RPMI8226 (cell line): ENCODE data around the gene STK40.

ENCODE experiments used
- DNase-seq: peaks from one replicate; pipeline ENCODE4 v3.0.0-alpha.2; 2015

STK40 gene

DNA sequence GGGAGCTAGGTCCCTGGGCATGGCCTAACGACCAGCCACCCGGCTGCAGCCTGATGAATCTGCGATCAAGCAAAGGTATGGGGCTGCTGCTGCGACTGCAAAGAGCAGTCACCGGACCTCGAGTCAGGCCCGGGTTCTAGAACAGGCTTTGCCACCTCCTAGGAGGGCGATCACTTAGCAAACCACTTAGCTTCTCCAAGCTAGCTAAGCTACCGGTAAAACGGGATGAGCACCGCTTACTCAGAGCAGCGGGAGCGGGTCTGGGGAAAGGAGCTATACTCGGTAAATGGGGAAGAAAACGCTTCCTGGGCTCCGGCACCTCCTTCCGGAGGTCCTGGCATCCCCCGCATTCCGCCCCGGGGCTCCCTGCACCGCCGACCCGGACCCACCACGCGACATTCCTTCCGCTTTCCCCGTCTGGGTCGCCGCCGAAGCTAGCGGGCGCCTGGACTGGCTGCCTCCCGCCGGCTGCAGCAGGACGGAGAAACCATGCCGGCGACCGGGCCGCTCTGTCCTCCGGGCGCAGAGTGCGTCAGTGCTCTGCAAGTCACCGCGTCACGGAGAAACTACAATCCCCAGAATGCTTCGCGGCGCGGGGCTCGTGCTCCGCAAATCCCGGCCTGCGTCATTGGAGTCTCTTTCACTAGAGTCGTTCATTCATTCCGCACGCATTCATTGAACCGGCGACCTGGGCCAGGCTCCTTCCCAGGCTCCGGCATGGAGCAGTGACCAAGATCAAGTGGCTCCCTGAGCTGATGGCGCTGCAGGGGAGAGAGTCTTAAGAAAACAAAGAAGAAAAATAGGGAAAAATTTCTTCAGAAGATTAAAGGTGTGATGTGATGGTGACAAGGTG is 11.9 kb upstream of the STK40 start, which contains the start of gene LSM10:
Gene LSM10, minus strand, starts transcription at position 531 of the 853 bp plus-strand sequence. CDS start 3,779 bp downstream, outside the sequence.
- peak; percentile 97 for DNase-seq

DNA sequence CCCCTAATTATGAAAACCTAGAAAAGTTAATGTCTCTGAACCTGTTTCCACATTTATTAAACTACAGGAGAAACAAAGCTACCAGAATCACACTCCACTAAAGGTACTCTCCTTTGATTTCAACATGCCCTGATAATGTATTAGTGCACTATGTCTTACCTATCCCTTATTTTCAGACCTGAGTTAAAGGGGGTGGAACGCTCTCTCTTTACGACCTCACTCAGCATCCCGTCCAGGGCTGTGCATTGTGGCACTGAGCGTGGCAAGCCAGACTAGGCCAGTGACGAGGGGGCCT is 11.3 kb upstream of the STK40 start:
- DNase-seq = no peak

DNA sequence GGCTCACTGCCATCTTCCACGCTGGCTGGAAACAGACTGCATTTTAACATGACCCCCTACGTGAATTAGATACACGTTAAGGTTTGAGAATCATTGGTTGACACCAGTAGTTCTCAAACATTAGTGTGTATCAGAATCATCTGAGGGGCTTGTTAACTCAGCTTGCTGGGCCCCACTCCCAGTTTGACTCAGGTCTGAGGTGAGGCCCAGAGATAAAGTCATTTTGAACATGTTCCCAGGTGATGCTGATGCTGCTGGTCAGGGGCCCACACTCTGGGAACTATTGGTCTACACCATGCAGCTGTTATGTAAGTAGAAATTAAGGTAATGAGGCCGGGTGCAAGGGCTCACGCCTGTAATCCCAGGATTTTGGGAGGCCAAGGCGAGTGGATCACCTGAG is 10.6 kb upstream of the STK40 start:
- no peak for DNase-seq

DNA sequence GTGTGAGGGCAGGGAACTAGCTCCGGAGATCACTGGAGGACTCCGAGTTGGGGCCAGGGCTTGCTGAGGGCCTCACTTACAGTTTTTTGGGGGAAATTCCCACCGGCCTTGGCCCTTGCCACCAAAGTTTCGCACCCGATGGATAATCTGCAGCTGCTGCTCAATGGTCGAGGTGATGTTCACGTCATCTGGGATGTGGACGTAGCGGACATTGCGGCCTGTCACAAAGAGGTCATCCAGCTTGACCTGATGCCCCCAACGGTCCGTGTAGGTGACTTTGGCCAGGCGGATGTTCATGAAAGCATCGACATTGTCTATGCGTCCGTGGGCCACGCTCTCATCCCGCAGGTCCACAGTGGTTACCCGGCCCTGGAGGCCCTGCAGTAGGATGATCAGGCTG is 8.0 kb upstream of the STK40 start:
- no peak for DNase-seq

DNA sequence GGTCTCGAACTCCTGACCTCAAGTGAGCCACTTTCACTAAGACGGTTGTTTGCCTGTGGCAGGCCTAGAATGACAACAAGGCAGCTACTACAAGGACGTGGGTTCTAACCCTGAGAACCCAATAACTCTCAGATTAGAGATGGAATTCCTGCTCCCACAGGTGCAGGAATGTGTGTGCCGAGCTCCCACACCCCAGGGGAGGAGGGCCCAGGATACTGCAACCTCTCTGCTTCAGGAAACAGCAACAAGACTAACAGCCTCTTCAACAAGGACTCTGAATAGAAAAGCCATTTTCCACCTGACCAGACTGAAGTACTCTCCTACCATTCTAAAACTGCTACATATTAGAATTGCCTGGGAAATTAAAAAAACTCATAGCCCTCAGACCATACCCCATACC is 7.1 kb upstream of the STK40 start:
- DNase-seq = no peak

DNA sequence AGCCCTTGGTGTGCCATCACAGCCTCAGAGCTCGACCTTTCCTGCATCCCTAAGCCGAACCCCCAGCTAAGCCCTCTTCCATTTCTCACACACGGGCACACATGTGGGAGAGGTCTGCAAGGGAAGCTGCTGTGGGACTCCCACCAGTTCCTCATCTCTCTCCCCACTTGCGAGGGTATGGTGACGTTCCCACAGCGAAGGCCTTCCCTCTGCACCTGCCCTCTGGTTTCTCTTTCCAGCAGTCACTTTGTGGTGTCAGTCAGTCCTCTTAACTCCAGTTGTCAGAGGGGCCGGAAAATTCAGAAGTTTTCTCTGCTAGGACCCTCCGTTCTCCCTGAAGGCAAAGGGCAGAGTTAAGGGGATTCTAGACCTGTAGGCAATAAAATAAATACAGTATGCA is 5.5 kb upstream of the STK40 start:
- DNase-seq = no peak

DNA sequence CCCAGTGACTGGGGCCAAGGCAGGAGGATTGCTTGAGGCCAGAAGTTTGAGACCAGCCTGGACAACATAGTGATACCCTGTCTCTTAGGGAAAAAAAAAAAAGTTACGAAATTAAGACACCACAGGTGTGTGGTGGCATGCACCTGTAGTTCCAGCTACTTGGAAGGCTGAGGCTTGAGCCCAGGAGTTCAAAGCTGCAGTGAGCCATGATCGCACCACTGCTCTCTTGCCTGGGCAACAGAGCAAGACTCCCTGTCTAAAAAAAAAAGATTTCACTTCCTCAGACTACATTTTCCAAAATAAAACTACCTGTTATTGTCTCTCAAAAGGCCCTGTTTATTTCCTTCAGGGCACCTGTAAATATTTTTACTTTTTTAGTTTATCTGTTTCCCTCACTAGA is 4.7 kb upstream of the STK40 start:
- no peak for DNase-seq

DNA sequence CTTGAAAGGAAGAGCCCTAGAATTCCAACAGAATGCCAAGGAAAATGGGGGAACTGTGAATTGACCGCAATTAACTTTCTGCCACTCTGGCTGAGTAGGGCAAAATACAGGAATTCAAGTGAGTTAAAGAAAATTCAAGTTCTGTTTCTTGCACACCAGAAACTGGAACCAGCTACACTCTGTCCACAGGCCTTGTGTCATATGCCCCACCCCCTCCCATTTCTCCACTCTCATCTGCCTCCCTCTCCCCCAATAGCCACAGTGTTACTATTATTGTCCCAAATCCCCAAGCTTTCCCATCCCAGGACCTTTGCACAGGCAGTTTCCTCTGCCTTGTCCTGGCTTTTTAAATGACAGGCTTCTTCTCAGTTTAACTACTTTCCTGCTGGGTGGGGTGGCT is 4.3 kb upstream of the STK40 start:
- DNase-seq = no peak

DNA sequence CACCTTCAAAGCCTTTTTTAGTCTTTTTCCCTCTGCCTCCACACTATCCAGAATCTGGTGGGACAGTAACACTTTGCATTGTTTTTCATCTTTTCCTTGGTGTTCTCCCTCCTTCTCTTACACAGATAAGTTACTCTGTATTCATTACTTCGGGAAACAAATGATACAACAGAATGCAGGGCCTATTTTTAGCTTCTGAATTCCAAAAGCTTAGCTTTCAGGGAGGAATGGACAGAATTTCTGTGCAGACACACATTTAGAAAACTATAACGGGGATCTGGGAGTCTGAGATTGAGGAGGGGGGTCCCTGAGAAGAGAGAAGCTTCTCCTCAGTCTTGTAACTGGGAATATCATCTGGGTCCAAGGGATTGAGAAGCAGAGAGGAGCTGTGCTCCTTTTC is 3.5 kb upstream of the STK40 start:
- DNase-seq = no peak

DNA sequence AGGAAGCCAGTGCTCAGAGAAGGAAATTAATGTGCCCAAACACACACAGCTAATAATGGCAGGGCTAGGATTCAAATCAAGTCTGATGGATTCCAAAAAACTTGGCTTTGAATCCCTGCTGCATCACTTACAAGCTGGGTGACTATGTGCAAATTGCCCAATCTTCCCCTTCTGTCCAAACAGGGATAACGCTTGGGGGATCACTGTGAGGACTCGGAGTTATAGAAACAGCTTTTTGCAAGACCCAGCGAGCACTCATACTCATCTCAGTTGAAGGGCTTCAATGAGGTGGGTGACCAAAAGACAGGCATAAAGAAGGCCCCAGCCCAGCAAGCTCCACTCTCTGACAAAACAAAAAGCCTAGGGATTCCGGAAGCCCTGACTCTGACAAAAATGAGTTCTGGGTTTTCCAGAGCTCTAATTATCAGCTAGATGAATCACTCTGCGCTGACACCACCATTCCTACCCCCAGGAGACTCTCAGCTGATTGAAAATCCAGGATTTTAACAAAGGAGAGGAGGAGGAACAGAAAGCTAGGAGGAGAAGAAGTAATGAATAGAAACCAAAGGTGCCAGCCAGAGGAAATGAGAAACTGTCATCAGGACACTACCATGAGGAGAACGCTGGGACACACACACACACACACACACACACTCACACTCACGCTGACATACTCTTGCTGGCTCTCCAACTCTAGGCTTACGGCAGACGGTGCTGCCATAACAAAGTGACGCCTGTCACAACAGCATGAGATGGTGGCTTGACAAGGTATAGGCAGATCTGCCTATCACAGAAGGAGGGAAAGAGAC is 1.6 kb upstream of the STK40 start:
- DNase-seq = peak; percentile 70

DNA sequence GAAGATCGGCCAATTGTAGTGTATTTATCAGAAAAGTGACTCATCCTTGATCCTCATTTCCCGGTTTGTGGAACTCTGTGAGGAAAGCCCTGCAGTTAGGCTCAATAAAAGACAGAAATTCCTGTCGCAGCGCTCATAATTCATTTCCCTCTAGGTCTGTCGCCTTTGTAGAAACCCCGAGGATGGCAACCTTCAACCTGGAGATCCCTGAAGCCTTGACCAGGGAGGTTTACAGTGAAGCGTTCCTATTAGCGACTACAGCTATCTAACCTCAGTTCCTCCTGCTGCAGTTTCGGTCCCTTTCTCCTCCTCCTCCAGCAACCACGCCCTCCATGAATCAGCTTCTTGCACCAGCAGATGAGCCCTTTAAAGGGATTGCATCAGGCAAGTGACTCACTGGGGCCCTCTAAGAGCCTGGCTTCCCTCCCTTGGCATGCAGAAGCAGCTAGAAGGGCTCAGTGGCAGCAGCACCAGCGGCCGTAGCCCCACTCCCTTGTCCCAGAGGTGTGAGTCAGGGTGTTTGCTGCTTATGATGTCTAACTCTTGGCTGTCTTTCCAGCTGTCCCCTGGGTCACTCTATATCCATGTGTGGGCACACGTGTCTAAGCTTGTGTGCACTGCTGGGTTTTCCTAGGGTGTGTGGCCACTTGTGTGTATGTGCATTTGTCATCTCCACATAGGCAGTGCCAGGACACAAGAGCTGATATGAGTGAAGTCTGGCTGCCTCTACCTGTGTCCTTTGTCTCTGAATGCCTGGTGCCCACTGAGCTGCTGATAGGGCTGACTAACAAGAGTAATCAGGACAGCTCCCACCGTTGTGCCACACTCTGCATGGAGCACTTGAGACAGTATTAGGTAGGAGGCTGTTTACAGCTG is 779 bp upstream of the STK40 start:
- peak; percentile 98 for DNase-seq

DNA sequence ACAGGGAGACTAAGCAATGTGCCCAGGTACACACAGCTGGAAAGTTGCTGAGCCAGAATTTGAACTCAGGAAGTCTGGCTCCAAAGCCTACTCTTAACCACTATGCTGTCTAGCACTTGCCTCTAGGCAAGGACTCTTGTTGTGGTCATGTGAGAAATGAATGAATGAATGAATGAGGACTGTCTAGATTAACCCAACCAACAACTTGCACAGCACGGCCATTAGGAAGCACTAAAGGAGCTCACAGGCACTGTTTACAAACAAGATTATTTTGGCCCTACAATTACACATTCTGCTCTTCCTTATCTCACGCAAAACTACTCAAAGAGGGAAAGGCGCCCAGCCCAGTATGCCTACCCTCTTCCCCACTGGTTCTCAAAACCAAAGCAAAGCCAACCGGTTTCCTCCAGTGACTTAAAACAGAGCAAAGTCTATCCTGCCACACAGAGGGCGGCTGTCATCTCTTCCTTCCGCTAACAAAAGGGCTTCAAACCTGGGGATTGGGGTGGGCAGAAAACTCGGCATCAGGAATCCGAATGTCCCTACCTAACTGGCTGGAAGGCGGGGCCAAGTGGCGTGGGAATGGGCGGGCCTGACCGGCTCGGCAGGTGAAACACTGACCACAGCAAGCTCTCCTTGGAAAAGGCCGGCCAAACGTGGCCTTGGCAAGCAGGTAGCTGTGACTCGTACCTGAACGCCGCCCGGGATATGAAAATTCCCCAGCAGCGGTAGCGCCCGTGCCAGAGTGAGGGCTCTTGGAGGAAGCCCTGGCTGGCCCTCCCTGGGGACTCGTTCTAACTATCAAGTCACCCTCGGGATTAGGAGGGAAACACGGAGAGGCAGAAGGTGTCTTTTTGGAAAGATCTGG is 948 bp downstream of the STK40 start:
- peak; percentile 57 for DNase-seq

DNA sequence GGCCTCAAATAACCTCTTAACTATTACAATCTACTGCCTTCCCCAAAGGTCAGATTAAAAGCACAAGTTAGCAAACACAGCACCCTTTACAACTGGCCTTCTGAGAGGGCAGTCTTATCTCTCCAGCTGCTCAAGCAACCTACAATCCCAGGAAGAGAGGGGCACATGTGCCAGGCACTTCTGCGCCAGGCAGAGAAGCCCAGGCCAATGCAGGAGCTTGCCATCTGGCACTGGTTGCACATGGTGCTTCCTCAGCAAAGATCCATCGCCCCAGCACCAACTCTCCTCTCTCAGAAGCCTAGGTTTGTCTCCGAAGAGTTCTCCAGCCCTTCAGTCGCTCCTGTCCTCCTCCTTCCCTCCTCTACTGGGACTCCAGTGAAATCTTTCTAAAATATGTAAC is 2.5 kb downstream of the STK40 start:
- DNase-seq = no peak

DNA sequence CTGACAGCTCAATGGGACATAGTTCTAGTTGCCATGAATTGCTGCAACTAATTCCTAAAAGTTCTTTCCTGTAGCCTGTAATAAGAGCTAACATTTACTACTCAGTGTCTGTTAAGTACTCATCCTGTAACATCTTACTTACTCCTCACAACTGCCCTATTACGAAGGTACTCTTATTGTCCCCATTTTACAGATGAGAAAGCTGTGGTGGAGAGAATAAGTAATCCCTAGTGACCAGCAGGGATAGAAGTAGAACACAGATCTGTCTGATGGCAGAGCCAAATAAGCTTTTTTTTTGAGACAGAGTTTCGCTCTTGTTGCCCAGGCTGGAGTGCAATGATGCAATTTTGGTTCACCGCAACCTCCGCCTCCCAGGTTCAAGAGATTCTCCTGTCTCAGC is 3.1 kb downstream of the STK40 start:
- DNase-seq = no peak

DNA sequence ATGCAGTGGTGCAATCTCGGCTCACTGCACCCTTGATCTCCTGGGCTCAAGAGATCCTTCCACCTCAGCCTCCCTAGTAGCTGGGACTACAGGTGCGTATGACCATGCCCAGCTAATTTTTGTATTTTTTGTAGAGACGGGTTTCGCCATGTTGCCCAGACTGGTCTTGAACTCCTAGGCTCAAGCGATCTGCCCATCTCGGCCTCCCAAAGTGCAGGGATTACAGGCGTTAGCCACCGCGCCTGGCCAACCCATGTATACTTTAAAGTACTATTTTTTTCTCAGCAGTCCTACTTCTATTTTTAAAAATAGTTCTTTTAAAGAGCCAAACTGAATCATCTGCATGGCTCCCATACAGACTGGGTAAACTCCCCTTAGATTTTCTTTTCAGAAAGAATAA is 3.5 kb downstream of the STK40 start:
- no peak for DNase-seq

DNA sequence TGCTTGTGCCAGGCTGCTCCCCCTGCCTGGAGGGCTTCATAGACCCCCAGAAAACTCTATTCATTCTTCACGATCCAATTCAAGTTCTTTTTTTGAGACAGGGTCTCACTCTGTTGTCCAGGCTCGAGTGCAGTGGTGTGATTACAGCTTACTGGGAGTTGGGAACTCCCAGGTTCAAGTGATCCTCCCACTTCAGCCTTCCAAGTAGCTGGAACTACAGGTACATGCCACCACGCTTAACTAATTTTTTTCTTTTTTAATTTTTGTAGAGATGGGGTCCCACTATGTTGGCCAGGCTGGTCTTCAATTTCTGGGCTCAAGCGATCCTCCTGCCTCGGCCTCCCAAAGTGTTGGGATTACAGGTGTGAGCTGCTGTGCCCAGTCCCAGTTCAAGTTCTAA is 4.3 kb downstream of the STK40 start:
- no peak for DNase-seq

DNA sequence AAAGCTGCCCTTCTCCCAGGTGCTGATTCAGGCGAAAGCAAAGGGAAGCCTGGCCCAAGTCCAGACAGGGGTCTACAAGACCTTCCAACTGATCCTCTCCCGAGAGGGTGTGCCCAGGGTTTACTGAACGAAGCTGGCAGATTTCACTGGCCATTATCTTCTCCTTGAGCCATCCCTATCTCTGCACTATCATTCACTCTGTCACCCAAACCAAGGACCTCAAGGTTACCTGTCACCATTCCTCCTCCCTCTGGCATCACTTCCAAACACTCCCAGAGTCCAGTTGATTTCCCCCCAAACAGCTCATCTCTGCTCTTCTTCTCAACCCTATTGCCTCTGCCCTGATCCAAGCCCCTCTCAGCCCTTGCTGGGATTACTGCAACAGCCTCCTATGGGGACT is 4.9 kb downstream of the STK40 start:
- DNase-seq = no peak

DNA sequence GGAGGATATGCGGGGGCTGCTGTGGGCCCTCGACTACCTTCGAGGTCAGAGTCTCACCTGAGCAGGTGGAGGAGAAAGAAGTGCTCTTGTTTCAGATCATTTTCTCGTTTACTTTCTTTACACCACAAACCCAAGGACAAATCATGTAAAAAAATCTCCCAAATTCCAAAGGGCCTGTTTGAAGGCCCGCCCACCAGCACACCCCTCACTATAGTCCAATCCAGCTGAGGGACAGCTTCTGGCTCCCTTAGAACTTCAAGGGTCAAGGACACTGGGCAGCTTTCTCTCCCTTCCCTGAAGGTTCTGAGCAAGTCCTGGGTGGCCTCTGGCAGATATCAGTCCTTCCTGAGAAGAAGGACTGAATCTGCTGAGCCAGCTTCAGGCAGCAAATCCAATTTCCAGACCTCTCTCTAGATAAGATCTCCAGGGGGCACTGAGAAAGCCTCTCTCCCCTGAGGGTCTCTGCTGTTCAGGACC is 5.5 kb downstream of the STK40 start:
- no peak for DNase-seq

DNA sequence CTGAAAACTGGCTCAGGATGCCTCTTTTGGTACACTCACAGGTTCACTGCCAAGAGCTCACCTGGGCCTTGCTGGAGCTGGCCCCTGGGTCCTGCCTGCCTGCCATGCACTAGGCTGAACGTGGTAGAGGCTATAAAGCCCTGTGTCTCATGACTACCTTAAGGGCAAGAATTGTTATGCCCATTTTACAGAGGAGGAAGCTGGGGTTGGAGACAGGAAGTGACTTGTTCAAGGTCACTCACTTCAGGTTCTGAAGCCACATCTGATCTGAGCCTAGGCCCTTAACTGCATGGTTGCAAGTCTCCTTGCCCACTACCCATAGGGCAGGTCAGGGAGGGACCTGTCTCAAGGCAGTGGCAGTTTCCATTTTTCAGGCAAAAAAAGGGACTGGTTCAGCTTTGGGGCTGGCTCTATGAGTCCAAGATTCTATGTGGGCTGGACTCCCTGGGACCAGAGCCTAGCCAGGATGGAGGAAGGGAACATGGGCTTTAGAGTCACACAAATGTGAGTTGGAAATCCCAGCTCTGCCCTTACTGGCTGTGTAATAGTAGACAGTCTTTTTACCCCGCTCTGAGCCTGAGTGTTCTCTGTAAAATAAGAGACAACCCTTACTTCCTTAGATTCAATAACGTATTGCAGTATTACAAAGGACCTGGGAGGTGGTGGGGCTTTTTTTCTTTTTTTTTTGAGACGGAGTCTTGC is 7.8 kb downstream of the STK40 start:
- DNase-seq = no peak

DNA sequence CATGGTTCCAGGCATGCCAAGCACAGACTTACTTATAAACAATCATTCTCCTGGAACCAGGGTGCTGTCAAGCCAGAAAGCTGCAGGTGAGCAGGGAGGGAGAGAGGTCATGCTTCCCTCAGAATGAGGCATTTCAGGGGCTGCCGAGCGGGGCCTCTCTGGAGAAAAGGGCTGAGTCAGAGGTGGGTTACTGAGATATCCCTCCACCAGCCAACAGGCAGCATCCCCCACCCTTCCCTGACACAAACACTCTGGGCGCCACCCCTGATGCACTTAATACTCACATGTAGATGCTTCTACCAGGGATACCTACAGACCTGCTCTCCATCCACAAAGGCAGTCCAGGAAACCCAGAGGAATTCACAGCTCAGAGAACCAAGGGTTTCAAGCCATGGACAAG is 13.1 kb downstream of the STK40 start:
- DNase-seq = no peak

DNA sequence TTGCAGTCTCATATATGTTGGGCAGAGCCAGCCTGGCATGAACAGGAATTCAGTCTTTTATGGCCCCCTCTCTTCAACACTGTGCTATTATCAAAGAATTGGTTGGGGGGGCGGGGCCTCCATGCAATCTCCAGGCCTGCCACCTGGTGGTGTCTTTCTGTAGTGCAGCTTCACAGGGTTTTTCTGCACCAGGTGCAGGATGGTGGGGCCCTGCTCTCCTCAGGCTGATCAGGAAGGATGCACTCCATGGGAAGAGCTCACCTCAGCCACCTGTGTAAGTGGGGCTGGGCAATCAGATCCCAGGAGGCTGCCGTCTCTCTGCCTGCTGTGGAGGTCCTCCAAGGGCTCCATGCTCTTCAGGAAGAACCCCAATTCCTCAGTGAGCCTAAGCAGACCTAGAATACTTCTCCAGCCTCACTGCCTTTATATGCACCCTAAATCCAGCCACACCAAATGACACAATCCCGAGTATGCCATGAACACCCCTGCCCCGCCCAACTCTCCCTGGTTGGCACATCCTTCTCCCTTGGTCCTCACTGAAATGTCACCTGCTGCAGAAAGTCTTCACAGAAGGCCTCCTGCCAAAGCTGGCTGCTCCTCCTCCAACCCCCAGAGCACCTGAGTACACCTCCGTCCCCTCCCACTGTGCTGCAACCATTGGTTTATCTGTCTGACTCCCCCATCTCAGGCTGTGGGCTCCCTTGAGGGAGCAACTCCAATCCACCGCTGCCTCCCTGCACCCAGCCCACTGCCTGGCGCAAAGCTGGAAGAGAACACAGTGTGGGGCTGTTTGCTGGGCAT is 16.5 kb downstream of the STK40 start:
- DNase-seq = peak; percentile 87
